GM18519 (cell line): ENCODE data around the gene CFD.
"Not testable (repeated sequence)": the region's sequence is repeated elsewhere in the genome, so short reads cannot be mapped to it uniquely, and the experiment has no call there.

Experiments used
- ATAC-seq: cut with Tn5 transposase; IDR thresholded peaks from one replicate; pipeline ENCODE4 v1.9.1; 2021; ENCODE audit warnings: mild to moderate bottlenecking, moderate library complexity; ENCODE audit not compliant: unreplicated experiment, low FRiP score

CFD gene

DNA sequence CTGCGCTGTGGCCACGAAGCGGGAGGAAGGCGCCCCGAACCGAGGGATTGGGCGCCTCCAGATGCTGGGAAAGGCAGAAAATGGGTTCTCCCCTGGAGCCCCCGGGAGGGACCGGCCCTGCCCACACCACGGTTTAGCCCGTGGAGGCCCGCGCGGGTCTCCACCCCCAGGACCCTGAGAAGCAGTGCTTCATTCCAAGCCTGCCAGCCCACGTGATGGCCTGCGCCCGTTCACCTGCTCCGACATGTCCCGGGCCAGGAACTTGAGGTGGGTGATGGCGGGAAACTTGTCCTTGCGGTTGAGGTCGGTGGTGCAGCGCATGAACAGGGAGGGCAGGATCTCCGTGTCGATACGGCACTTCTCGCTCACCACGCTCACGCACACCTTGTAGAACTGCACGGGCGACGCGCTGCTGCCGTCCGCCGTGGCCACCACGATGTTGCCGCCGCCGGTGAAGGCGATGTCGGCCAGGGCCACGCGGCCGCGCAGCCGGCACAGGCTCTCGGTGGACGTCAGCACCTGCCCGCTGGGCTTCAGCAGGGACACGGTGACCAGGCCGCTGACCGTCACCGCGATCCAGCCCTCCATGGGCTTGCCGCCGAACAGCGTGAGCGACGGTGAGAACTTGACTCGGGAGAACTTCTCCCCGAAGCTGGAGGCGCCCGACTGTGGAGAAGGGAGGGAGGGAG is 26.2 kb downstream of the CFD start:
- no peak for ATAC-seq

DNA sequence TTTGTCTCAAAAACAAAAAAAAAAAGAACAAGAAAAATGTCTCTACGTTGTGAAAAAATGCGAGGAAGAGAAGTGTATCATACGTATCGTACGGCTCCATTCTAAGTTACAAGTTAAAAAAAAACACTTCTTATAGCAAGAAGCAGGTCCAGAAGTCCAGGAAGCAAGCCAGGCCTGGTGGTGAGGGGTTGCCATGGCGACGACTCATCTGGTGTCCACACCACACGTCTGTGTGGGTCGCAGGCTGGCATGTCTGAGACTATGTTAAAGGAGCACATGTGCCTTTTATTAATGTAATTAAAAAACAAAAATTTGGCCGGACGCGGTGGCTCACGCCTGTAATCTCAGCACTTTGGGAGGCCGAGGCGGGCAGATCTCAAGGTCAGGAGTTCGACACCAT is 27.6 kb downstream of the CFD start:
- ATAC-seq: no peak

DNA sequence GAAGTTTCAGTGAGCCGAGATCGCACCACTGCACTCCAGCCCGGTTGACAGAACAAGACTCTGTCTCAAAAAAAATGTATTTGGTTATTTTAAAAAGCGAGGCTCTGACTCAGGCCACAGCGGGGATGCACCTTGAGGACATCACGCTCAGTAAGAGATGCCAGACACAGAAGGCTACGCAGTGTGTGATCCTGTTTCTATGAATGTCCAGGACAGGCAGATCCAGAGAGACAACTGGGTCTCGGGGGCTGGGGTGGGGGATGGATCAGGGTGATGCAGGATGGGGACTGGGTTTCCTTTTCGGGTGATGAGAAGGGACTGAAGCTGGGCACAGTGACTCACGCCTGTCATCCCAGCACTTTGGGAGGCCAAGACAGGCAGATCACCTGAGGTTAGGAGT is 28.1 kb downstream of the CFD start:
- ATAC-seq: no peak

DNA sequence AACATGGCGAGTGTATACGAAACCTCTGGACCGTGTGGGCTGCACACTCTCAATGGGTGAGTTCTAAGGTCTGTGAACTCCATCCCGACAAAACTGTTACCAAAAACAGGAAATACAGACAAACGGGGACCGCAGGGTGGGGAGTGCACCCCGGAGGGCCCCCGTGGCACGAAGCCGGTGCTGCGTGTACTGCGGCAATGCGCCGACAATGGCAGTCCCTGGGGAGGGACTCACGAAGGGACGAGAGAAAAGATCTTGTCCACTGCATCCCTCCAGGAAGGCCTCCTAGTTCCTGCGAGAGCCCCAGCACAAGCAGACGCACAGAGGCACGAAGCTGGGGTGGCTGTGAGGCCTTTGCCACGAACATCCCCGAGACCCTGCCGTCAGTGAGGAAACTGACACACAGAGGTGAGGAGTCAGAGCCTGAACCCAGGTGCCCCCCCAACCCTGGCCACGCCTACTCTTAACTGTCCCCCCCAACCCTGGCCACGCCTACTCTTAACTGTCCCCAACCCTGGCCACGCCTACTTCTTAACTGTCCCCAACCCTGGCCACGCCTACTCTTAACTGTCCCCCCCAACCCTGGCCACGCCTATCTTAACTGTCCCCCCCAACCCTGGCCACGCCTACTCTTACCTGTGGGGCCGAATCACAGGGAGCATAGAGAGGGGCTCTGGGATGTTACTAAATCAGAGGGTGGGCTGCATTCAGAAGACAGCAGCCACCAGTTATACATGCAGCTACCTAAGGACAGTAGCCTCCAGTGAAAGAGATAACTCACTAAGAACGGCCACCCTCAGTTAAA is 29.3 kb downstream of the CFD start:
- no peak for ATAC-seq

DNA sequence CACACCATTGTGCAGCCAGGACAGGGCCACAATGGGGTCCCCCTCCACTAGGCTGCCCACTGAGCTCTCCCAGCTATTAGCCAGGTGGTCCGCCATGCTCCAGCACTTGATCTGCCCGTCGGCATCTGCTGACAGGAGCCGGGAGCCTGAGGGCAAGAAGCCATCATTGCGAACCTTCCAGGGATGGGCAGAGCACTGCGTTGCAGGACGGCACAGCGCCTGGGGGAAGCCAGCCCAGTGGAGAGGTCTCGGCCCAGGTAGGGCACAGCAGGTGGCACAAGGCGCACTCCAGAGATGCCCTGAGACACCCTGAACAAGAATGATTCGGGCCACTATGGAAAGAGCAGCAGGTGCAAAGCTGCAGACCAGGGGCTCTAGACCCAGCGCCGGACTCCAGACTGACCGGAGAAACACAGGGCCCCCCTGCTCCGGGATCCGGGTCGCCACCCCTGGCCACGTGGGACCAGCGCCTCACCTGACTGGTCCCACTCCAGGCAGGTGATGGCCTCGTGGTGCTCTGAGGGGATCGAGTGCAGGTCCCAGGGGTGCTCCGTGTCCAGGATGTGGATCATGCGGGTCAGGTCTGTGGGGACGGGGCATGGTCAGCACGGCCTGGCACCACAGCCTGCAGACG is 30.3 kb downstream of the CFD start:
- ATAC-seq: no peak

DNA sequence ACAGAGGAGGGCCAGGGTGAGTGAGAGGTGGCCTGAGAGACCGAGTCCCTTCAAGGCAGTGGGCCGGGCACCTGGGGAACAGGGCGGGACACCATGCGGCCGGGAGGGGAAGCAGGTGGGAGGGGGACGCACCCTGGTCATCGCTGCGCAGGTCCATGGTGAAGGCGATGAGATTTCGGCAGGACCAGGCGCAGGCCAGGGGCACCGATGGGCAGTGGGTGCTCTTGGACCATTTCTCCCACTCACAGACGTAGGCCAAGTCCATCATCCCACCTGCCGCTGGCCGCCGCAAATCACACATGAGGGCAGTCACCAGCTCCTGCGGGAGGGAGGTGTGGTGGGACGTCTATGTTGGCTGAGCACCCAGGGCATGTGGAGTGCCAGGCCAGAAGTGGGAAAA is 31.4 kb downstream of the CFD start:
- no peak for ATAC-seq

DNA sequence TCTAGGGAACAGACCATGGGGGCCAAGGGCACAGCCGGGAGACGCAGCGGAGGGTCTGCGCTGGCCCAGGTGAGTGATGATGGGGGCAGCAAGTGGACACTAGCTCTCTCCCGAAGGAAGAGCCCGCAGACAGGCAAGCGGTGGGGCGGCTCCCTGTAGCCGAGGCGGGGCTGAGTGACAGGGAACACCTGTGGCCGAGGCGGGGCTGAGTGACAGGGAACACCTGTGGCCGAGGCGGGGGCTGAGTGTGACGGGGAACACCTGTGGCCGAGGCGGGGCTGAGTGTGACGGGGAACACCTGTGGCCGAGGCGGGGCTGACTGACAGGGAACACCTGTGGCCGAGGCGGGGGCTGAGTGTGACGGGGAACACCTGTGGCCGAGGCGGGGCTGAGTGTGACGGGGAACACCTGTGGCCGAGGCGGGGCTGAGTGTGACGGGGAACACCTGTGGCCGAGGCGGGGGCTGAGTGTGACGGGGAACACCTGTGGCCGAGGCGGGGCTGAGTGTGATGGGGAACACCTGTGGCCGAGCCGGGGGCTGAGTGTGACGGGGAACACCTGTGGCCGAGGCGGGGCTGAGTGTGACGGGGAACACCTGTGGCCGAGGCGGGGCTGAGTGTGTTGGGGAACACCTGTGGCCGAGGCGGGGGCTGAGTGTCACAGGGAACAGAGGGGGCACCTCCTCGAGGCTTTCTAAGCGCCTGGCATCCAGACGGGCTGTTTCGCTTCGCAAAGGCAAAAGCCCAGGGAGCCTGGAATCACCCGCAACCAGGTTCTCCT is 32.1 kb downstream of the CFD start:
- ATAC-seq: not testable (repeated sequence)

DNA sequence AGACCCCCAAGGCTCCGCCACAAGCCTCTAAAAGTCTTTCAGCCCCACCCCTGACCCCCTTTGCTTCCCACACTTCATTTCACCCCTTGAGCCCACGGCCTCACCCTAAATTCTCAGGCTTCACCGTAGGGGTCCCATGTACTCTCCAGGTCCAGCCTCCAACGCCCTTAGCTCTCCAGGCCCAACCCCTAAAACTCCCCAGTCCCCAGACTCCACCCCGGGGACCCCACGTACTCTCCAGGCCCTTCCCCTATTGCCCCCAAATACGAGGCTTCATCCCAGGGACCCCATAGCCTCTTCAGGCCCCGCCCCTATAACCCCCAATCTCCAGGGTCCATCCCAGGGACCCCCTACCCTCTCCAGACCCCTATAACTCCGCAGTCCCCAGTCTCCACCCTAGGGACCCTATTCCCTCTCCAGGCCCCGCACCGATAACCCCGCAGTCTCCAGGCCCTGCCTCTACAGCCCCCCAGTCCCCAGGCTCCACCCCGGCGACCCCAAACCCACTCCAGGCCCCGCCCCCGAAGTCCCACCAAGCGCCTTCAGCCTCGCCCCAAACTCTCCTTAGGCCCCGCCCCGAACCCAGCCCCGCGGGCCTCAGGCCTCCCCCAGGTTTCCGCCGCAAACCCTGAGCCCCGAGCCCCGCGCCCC is 32.9 kb downstream of the CFD start:
- ATAC-seq: peak; percentile 7

DNA sequence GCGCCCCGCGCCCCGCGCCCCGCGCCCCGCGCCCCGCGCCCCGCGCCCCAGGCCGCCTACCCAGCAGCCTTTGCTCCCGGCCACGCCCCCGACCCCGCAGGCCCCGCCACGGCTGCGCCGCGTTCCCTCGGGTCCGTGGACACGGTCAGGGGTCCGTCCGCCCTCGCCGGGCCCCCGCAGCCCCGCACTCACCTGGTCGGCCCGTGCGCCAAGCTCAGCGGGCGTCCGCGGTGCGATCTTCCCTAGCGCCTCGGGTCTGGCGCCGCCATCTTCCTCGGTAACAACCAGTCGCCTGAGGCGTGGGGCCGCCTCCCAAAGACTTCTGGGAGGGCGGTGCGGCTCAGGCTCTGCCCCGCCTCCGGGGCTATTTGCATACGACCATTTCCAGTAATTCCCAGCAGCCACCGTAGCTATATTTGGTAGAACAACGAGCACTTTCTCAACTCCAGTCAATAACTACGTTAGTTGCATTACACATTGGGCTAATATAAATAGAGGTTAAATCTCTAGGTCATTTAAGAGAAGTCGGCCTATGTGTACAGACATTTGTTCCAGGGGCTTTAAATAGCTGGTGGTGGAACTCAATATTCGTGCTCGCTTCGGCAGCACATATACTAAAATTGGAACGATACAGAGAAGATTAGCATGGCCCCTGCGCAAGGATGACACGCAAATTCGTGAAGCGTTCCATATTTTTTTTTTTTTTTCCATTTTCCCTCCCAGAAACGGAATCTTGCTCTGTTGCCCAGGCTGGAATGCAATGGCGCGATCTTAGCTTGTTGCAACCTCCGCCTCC is 33.6 kb downstream of the CFD start, which contains the start of the genes MED16 and RNU6-9:
Gene MED16 (minus strand): TSS at position 294 of the 796 bp plus-strand sequence. CDS start 2,056 bp downstream, outside the sequence.
Gene RNU6-9 (plus strand): TSS at position 591 of the 796 bp plus-strand sequence.
- peak; percentile 60 for ATAC-seq

DNA sequence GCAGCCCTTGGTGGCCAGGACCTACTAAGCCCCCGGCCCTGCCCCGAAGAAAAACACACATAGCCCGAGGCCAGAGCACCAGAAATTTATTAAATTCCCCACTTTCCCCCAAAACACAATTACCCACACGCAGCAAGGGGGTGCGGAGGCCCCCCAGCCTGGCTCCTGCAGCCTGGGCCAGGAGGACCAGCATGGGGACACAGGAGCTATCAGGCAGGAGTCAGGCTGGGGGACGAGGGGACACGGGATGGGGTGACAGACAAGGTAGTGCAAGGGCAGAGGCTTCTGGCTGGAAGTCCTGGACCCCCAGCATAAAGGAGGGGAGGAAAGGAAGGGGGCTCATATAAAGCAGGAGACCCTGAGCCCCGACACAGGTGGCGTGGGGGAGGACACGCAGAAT is 37.0 kb downstream of the CFD start:
- no peak for ATAC-seq

DNA sequence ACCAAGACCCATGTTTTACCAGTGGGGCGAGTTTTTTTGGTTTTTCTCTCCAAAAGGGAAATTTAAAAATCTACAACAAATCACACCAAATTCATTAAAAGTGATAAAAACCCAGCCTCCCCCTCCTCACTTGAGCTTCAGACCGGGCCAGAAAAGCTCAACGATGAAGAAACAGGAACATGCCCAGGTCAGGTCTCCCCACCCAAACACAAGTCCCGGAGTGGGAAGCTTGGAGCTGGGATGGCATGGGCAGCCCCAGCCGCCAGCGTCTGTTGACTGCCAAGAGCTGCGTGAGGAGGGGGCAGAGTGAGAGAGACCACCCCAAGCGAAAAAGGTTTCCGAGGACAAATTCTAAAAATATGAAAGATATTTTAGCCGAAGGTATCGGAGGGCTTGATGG is 37.5 kb downstream of the CFD start:
- no peak for ATAC-seq

DNA sequence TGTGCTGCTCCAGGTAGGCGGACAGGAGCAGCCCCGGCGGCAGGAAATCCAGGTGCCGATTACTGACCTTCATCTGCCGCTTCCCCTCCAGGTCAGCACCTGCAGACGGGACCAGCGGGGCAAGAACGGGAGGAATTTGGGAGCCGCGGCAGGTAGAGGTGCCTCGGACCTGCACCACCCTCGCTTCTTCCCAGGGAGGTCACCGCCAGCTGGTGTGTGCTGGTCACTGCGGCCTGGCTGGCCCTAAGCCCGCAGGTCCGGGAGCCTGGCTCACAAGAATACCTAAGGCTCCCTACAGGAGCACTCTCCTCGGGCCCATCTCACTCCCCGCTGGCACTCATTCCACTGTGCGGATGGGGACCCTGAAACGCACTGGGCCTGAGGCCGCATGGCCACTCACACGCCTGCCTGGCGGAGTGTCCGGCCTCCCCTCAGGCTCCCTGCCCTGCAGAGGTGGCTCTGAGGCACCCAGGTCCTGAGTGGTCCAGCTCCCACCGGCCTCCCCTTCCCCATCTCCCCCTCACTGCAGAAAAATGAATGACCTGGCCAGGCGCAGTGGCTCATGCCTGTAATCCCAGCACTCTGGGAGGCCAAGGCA is 38.1 kb downstream of the CFD start:
- ATAC-seq: no peak

DNA sequence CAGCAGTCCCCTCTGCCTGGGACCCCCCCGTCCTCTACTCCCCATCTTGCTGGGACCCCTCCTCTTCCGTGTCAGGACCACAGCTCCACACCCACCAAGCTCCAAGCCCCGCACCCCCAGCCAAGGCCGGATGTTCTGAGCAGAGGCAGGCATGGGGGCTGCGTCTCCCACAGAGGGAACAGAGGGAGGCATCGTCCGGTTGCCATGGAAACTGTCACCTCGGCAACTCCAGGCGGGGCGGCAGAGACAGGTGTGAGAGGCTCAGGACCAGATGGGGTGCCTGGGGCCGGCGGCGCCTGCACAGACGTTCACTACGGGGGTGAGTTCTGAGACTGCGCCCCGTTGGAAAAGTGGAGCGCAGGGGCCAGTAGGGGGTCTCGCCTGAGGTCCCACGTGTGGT is 39.2 kb downstream of the CFD start:
- no peak for ATAC-seq

DNA sequence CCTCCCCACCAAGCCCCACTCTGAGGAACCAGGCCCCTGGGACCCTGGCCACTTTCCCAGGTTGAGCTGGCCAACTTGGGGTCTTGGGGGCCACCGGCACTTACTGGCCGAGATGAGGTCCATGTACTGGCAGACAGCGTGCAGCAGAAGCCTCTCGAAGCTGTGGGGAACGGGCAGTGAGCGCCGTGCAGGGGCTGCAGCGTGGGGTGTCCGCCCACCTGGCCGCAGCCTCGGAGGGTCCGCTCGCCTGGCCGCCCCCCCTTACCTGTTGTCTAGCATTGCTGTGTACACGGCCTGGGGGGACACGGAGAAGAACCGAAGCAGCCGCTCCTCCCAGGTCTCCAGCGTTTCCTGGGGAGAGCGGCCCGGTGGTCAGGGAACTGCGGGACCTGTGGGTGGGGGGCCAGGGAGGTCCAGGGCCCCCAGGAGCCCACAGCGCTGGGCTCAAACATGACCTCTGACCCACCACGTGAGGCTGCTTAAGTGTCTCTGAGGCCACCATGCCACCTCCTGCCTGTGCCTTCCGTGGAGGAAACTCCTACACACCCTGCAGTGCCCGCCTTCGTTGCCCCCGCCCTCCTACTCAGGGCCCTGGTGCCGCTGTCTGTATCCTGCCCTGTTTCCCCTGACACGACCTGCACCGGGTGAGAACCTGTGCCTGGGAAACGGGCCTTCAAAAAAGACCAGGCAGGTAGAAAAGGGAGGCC is 40.0 kb downstream of the CFD start:
- ATAC-seq: no peak

DNA sequence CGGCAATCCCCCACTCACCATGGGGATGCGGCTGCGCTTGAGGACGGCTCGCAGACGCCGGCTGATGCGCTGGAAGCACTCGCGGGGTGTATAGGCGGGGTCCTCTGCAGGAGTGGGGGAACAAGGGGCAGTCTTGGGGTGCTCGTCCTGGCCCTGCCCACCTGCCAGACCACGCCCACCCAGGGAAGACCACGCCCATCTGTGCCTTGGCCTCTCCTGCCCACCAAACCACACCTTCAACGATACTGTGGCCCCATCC is 40.5 kb downstream of the CFD start:
- no peak for ATAC-seq

DNA sequence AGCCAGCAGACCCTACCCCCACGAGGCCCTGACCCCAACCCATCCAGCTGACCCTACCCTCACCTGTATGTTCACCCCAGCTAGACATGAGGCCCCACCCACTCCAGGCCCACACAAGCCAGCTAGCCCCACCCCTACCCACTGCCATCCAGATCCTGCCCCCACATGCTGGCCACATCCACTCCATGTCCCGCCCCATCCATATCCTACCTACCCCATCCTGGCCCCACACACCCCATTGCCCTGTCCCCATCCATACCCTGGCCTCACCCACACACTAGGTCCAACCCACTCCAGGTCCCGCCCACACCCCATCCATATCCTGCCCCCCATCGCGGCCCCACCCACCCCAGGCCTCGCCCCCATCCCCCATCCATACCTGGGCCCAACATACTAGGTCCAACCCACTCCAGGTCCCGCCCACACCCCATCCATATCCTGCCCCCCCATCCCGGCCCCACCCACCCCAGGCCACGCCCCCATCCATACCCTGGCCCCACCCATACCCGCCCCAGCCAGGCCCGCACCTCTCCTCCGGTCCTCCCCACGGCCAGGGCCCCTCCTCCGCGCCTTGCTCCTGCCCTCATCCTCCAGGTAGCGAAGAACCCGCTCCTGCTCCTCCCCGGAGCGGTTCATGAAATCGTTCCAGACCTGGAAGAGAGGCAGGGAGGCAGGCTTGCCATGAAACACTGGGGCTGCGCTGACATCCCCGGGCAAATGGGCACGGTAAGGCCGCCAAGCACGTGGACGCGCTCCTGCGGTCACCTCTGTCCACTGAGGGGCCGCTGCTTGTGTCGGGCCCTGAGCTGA is 41.0 kb downstream of the CFD start:
- no peak for ATAC-seq

DNA sequence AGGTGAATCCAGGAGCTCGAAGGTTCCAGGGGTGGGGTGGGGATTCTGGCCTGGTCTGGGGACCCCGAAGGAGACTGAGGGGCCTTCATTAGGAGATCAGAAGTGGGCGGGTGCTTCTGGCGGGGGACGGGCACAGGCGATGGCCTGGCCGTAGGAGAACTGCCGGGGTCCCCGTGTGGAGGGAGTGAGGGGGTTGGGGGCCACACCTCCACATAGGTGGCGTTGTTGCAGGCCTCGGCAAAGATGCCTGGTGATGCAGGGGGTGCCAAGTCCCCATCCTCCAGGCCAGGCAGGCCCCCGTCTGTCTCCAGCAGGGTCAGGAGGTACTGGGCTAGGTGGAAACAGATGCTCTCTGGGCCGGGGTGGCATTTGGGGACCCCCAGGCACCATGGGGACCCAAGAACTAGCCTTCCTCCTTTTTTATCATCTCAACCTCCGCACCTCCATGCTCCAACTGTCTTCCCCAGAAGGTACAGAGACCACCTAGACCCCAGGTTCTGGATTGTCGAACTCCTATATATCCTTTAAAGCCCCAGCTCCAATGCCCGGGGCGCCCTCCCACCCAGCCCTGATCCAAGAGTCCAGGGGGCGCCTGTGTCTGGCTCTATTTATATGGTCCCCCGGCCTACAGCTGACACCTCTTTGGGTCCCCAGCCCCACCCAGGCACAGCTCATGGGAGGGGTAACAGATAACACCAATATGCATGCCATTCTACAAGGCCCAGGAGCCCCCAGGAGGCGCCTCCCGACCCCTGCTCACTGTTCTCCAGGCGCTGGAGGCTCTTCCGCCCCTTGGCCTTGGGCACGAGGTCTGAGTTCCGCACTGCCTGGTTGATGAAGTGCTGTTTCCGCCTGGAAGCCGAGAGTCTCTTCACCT is 42.0 kb downstream of the CFD start:
- ATAC-seq: no peak
